Lower lobe of right lung (tissue), 2 donors: Measurements from ENCODE around the gene H6PD. TPM values are rescaled to one million over a fixed set of nuclear protein-coding genes. Genes with fewer than 3 reads are reported as not detected.

ENCODE experiments used
- ATAC-seq, 2 donors: fragments of 200-7000 bp; cut with Tn5 transposase; one replicate each; pipeline ENCODE4 v1.9.1; 2020 to 2022; ENCODE audit warnings: mild to moderate bottlenecking in 2 of 2, moderate library complexity in 2 of 2
- DNase-seq: peaks from one replicate; pipeline ENCODE4 v3.0.0-alpha.2; 2020
- H3K27ac ChIP-seq: fragments of 200-600 bp; one replicate; pipeline ENCODE4 v1.8.0; 2022
- H3K27me3 ChIP-seq: fragments of 200-600 bp; one replicate; pipeline ENCODE4 v1.8.0; 2022; ENCODE audit warnings: low read depth
- H3K36me3 ChIP-seq: fragments of 200-600 bp; one replicate; pipeline ENCODE4 v1.8.0; 2022; ENCODE audit warnings: mild to moderate bottlenecking
- H3K4me1 ChIP-seq: fragments of 200-600 bp; one replicate; pipeline ENCODE4 v1.8.0; 2022
- H3K4me3 ChIP-seq: fragments of 200-600 bp; one replicate; pipeline ENCODE4 v1.8.0; 2022; ENCODE audit warnings: mild to moderate bottlenecking
- H3K9me3 ChIP-seq: fragments of 200-600 bp; one replicate; pipeline ENCODE4 v1.8.0; 2022
- intact Hi-C: fragments of 100-400 bp; cut with DNase I; formaldehyde crosslinking; loops from one replicate; pipeline ENCODE4 v1.11.0; 2022
- total RNA-seq: library from RNA; stranded (reverse); fragmentation: NEBNext Ultra II Directional; extraction: Animal tissue kit (Norgen Biotek cat#: 25700); gene quantifications from one replicate; pipeline ENCODE4 v1.2.1, GENCODE V29; 2021
- TF ChIP-seq, protein P1 (sequence below): fragments of 200-600 bp; IDR thresholded peaks from one replicate; pipeline ENCODE4 v1.8.0; 2022; ENCODE audit warnings: antibody characterized with exemption, mild to moderate bottlenecking
- donor health status: DM: no; HTN: yes; CAD: no; lungs with severe emphysema.

The H6PD gene
- total RNA-seq, 1 donor from 2014 or later: 40.7 TPM

DNA sequence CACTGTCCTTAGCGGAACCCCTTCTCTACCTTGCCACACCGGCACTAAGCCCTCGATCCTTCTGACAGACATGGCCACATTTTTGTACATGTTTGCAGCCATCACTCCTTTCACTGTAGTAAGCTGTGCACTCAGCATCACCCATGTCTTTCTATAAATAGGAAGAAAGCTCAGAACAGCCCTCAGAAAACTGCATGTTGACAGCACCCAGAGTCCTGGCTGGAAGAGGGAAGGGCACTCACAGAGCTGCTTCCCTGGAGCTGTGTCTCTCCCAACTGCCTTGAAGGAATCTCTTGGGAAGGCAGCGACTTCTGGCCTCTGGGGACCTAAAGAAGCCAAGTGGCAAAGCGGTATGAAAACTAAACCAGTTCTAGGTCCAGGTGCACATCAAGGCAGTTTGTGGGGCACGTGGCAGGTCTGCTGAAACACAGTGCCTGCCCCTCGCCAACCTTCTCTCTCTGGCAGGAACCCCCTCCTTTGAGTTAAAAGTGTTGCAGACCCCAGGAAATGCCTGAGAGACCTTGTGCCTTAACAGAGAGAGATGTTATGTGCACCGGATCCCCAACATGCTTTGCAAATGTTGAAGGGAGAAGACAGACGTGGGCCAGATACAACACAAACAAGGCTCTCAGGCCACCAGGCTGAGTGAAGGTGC lies 41.9 kb upstream of the H6PD start:
- Histone ChIP-seq H3K27ac (no peak overlapping the region), H3K4me3 (no peak overlapping the region), H3K9me3 (no peaks in the 10 kb centered on the region), H3K27me3 (peaks cover 7% of the 10 kb centered on the region), H3K4me1 (peaks cover 16% of the 10 kb centered on the region), H3K36me3 (no peaks in the 10 kb centered on the region)
- intact Hi-C loops: loop anchor here (10.0 kb wide), 1 partner anchor 48 kb away; no protein-coding TSS in a partner anchor
- TF ChIP-seq, protein P1, sequence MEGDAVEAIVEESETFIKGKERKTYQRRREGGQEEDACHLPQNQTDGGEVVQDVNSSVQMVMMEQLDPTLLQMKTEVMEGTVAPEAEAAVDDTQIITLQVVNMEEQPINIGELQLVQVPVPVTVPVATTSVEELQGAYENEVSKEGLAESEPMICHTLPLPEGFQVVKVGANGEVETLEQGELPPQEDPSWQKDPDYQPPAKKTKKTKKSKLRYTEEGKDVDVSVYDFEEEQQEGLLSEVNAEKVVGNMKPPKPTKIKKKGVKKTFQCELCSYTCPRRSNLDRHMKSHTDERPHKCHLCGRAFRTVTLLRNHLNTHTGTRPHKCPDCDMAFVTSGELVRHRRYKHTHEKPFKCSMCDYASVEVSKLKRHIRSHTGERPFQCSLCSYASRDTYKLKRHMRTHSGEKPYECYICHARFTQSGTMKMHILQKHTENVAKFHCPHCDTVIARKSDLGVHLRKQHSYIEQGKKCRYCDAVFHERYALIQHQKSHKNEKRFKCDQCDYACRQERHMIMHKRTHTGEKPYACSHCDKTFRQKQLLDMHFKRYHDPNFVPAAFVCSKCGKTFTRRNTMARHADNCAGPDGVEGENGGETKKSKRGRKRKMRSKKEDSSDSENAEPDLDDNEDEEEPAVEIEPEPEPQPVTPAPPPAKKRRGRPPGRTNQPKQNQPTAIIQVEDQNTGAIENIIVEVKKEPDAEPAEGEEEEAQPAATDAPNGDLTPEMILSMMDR: no peak
- ATAC-seq: no peak
- no peak for DNase-seq

DNA sequence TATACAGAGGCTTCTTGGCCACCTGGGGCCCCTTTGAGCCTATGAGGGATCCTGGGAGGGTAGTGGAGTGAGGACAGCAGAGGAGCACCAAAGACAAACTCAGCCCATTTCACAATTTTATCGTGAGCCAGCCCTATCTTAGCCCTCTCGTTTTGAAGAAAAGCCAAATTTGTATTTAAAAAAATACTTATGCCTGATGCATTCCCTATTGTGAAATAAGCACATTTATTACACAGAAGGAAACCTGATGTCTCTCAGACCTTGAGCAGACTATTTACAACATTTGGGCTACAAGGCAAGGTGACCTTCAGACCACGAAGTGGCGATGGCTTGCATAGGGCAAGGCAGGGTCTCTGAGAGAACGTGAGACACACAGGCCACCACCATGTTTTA lies 41.3 kb upstream of the H6PD start:
- TF ChIP-seq, protein P1: no peak
- intact Hi-C loops: loop anchor here (10.0 kb wide), 1 partner anchor 48 kb away; no protein-coding TSS in a partner anchor
- no peaks in the 10 kb centered on the region for H3K9me3 ChIP-seq
- H3K36me3 ChIP-seq: no peaks in the 10 kb centered on the region
- no peak for DNase-seq
- no peak overlapping the region for H3K4me3 ChIP-seq
- ATAC-seq: peak in 1 of 2 donors; percentile 5
- H3K27me3 ChIP-seq: peaks cover 12% of the 10 kb centered on the region
- peaks cover 17% of the 10 kb centered on the region for H3K4me1 ChIP-seq
- H3K27ac ChIP-seq: no peak overlapping the region

DNA sequence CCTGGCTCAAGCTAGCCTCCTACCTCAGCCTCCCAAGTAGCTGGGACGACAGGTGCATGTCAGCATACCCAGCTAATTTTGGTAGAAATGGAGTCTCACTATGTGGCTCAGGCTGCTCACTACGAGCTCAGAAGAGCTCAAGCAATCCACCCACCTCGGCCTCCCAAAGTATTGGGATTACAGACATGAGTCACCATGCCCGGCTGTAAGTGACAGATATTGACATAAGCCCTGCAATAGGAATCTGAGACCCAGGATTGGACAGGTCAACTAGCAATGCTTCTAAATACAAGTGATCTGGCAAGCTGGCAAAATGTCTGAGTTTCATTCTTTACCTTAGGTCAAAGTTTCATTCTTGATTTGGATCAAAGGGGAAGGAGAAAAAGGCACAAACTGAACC lies 40.5 kb upstream of the H6PD start:
- H3K27ac ChIP-seq: no peak overlapping the region
- intact Hi-C loops: loop anchor here (10.0 kb wide), 1 partner anchor 49 kb away; no protein-coding TSS in a partner anchor
- peaks cover 22% of the 10 kb centered on the region for H3K4me1 ChIP-seq
- ATAC-seq (peak; percentile 14 to 72), DNase-seq (no peak)
- no peaks in the 10 kb centered on the region for H3K9me3 ChIP-seq
- H3K36me3 ChIP-seq: no peaks in the 10 kb centered on the region
- no peak overlapping the region for H3K4me3 ChIP-seq
- peaks cover 20% of the 10 kb centered on the region for H3K27me3 ChIP-seq
- TF ChIP-seq, protein P1: no peak

DNA sequence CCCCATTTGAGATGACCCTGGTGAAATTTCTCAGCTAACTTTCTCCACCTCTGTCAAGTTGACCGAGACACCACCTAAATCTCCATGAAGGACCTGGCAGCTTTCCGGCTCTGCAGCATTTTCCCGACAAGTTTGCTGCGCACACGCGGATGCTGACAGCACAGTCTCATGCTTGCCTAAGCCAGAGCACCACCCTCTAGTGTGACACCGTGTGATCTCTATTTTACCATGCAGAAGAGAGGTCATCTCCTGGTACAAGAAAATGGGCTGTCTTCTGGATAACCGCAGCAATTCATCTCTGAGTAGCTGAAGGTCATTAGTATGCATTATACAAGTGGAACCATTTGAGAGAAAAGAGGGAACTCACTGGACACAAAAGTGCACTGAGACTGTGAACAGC lies 38.9 kb upstream of the H6PD start:
- DNase-seq (no peak), ATAC-seq (no peak)
- TF ChIP-seq, protein P1: no peak
- Histone ChIP-seq H3K27me3 (peaks cover 36% of the 10 kb centered on the region), H3K4me3 (no peak overlapping the region), H3K4me1 (peaks cover 22% of the 10 kb centered on the region), H3K9me3 (no peaks in the 10 kb centered on the region), H3K36me3 (no peaks in the 10 kb centered on the region), H3K27ac (no peak overlapping the region)
- intact Hi-C loops: loop anchor here (10.0 kb wide), 1 partner anchor 51 kb away; no protein-coding TSS in a partner anchor

DNA sequence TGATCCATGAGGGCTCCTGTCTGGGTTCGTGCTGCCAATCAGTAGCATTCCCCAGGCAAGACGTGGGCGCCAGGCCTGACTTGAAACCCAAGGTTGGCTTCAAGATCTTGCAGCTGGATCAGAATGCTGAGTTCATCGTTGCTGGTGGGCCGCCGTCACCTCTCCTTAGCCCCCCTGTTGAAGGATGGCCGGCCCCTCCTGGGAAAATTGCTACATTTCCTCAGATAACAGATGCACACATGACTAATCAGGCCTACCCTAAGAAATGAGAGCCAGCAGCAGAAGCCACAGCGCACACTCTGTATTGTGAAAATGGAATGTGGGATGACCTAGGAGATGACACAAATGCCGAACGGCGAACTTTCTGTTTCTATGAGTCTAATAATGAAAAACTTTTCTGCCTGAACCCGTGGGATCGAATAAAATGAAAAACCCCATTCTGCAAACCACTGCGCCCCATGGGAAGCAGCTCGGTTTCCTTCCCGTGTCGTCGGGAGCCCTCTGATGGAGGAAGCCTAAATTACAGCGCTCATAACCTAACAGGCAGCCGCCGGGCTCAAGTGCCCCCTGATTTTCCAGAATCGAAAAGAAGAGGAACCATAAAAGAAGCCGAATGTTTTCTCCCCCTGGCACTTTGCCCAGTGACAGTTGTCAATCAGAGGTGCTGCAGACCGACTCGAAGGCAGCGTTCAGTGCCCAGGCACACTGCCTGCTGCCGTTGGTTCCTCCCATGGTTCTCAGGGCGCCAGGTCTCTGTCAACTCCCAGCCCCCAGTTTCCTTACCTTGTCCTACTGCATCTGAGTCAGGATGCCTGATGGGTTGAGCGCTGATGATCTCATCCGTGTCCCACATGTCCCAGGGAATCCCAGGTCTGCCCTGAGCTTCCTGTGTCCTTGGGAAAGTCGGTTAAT lies 38.2 kb upstream of the H6PD start:
- TF ChIP-seq, protein P1: peak; percentile 88
- ATAC-seq (peak; percentile 74 to 81), DNase-seq (peak; percentile 74)
- Histone ChIP-seq H3K36me3 (no peaks in the 10 kb centered on the region), H3K27ac (peak overlapping the region; percentile 51), H3K9me3 (no peaks in the 10 kb centered on the region), H3K4me1 (peaks cover 22% of the 10 kb centered on the region), H3K4me3 (peak overlapping the region; percentile 6), H3K27me3 (peaks cover 43% of the 10 kb centered on the region)
- intact Hi-C loops: loop anchor here (10.0 kb wide), 1 partner anchor 52 kb away; no protein-coding TSS in a partner anchor
